ENCODE data around the gene LUC7L3. TPM values are rescaled to one million over a fixed set of nuclear protein-coding genes. Genes with fewer than 3 reads are reported as not detected.
A peak's percentile ranks its signal among the peaks of the same experiment; 100 is the strongest.

The LUC7L3 gene
- total and polyA plus RNA-seq, 3 experiments from 2014 or later: 72.5 to 120 (median 113) TPM

GRCh38 chr17:50689251-50689650 lies 30.2 kb upstream of the LUC7L3 start:
- H3K36me3 Mint-ChIP-seq: peaks cover 0 to 24% (median 6%) of the 10 kb centered on the region in 3 donors
- Histone ChIP-seq H3K27me3 (ENCODE audit: insufficient read depth, low read length, poor library complexity, severe bottlenecking) (no peaks in the 10 kb centered on the region), H3K36me3 (ENCODE audit: insufficient read depth, low read length) (peaks cover 14% of the 10 kb centered on the region), H3K9me3 (ENCODE audit: low read length) (no peaks in the 10 kb centered on the region), H3K4me3 (ENCODE audit: low read length) (no peak overlapping the region), H3K4me1 (ENCODE audit: insufficient read depth, low read length) (no peaks in the 10 kb centered on the region), H3K27ac (ENCODE audit: low read depth, low read length) (no peak overlapping the region)
- ChIA-PET POLR2A (no interaction called here), CTCF (no interaction called here)
- no peaks in the 10 kb centered on the region for H3K27me3 Mint-ChIP-seq
- DNase-seq: no peak
- H3K9me3 Mint-ChIP-seq: no peaks in the 10 kb centered on the region
- no peaks in the 10 kb centered on the region for H3K4me1 Mint-ChIP-seq
- no peak overlapping the region for H3K4me3 Mint-ChIP-seq
- no peak overlapping the region for H3K27ac Mint-ChIP-seq

- POLR2A ChIA-PET: no interaction called here
- Histone ChIP-seq H3K4me1 (ENCODE audit: insufficient read depth, low read length) (no peaks in the 10 kb centered on the region), H3K27ac (ENCODE audit: low read depth, low read length) (no peak overlapping the region), H3K4me3 (ENCODE audit: low read length) (no peak overlapping the region), H3K9me3 (ENCODE audit: low read length) (no peaks in the 10 kb centered on the region), H3K27me3 (ENCODE audit: insufficient read depth, low read length, poor library complexity, severe bottlenecking) (no peaks in the 10 kb centered on the region), H3K36me3 (ENCODE audit: insufficient read depth, low read length) (peaks cover 17% of the 10 kb centered on the region)
- Mint-ChIP-seq H3K27me3 (no peaks in the 10 kb centered on the region), H3K4me3 (no peak overlapping the region), H3K36me3 (peaks cover 0 to 33% (median 11%) of the 10 kb centered on the region in 3 donors), H3K9me3 (no peaks in the 10 kb centered on the region), H3K4me1 (no peaks in the 10 kb centered on the region), H3K27ac (peak overlapping the region in 2 of 8 donors; percentile 22 to 50)
- DNase-seq: no peak
- CTCF ChIA-PET: interaction anchor here (0.6 kb wide), 1 partner anchor 29 kb away, joined by 3 read pairs; no protein-coding TSS in a partner anchor
These were observed 29.2 kb upstream of the LUC7L3 start for GRCh38 chr17:50689956-50690886.

- Histone ChIP-seq H3K4me1 (ENCODE audit: insufficient read depth, low read length) (no peaks in the 10 kb centered on the region), H3K27me3 (ENCODE audit: insufficient read depth, low read length, poor library complexity, severe bottlenecking) (no peaks in the 10 kb centered on the region), H3K27ac (ENCODE audit: low read depth, low read length) (no peak overlapping the region), H3K4me3 (ENCODE audit: low read length) (no peak overlapping the region), H3K9me3 (ENCODE audit: low read length) (no peaks in the 10 kb centered on the region), H3K36me3 (ENCODE audit: insufficient read depth, low read length) (peaks cover 24% of the 10 kb centered on the region)
- Mint-ChIP-seq H3K27ac (peak overlapping the region in 1 of 8 donors; percentile 36), H3K9me3 (no peaks in the 10 kb centered on the region), H3K27me3 (no peaks in the 10 kb centered on the region), H3K4me3 (no peak overlapping the region), H3K36me3 (peaks cover 0 to 41% (median 15%) of the 10 kb centered on the region in 3 donors), H3K4me1 (peaks cover 0 to 3% (median 0%) of the 10 kb centered on the region in 3 donors)
- ChIA-PET POLR2A (no interaction called here), CTCF (no interaction called here)
- DNase-seq: no peak
These were observed 28.4 kb upstream of the LUC7L3 start for GRCh38 chr17:50690887-50691549.

DNA sequence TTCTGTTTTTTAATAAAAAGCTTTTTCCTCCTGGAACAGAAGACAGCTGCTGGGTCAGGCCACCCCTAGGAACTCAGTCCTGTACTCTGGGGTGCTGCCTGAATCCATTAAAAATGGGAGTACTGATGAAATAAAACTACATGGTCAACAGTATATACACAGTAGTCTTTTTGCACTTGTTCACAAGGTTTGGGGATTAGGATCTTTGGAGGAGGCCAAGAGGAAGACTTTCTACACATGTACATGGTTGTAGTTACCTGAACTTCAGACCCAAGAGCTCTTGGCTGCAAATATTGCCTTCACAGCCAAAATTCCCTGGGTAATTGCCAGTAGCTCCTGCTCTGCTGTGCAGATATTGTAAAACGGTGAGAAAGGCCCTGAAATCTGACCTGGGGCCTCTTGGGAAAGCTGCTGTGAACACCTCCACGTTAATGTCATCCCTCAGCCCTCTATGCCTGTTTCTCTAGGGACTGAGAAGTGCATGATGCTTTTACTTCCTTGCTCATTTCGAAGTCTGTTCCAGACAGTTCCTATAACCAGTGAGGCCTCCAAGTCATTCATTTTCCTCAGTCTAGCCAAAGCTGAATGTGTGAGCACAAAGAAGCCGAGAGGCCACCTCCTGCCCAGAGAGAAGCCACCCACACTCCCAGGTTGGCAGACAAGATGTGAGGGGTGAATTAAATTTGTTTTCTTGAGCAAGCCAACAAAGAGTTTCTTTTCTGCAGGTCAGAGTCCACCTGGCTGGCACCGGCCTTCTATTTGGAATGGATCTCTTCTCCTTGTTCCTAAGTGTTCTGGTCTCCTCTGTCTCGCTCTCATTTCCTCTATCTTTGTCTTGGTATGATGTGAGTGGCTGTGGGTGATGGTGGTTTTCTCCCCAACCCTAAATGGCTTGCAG lies 27.6 kb upstream of the LUC7L3 start:
- Histone ChIP-seq H3K27me3 (ENCODE audit: insufficient read depth, low read length, poor library complexity, severe bottlenecking) (no peaks in the 10 kb centered on the region), H3K4me1 (ENCODE audit: insufficient read depth, low read length) (no peaks in the 10 kb centered on the region), H3K9me3 (ENCODE audit: low read length) (no peaks in the 10 kb centered on the region), H3K4me3 (ENCODE audit: low read length) (no peak overlapping the region), H3K36me3 (ENCODE audit: insufficient read depth, low read length) (peaks cover 32% of the 10 kb centered on the region), H3K27ac (ENCODE audit: low read depth, low read length) (no peak overlapping the region)
- peak overlapping the region in 2 of 8 donors; percentile 63 to 69 for H3K27ac Mint-ChIP-seq
- H3K9me3 Mint-ChIP-seq: no peaks in the 10 kb centered on the region
- ChIA-PET CTCF (no interaction called here), POLR2A (no interaction called here)
- no peak overlapping the region for H3K4me3 Mint-ChIP-seq
- peaks cover 0 to 3% (median 0%) of the 10 kb centered on the region in 3 donors for H3K4me1 Mint-ChIP-seq
- DNase-seq: no peak
- peaks cover 0 to 48% (median 17%) of the 10 kb centered on the region in 3 donors for H3K36me3 Mint-ChIP-seq
- H3K27me3 Mint-ChIP-seq: no peaks in the 10 kb centered on the region

DNA sequence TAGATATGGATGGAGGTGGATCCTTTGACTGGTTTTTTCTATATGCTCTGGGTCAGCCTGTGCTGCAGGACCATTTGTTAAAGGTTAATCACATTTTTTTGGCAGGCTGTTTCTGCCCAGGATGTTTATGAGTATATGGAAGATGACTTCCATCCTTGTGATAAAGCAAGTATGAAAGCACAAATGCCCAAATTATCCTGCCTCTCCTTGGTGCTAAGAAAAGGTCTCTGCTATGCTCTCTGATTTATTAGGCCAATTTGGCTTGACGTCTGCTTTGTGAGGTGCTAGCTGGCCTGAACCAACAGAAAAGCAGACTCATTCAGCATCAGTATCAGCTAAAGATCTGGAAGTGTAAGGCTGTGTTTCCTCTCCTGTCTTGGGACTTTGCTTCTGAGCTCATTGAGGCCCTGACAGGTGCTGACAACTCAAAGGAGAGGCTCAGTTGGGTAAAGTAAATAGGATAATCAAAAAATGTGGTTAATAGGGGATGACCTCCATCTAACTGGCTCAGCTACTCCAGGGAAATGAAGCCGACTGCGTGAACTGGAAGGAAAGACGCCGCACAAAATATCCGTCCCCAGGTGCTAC lies 26.9 kb upstream of the LUC7L3 start:
- Mint-ChIP-seq H3K27ac (peak overlapping the region in 2 of 8 donors; percentile 63 to 69), H3K27me3 (no peaks in the 10 kb centered on the region), H3K9me3 (no peaks in the 10 kb centered on the region), H3K36me3 (peaks cover 0 to 56% (median 17%) of the 10 kb centered on the region in 3 donors), H3K4me1 (peaks cover 0 to 6% (median 3%) of the 10 kb centered on the region in 3 donors), H3K4me3 (no peak overlapping the region)
- Histone ChIP-seq H3K9me3 (ENCODE audit: low read length) (no peaks in the 10 kb centered on the region), H3K27ac (ENCODE audit: low read depth, low read length) (no peak overlapping the region), H3K27me3 (ENCODE audit: insufficient read depth, low read length, poor library complexity, severe bottlenecking) (no peaks in the 10 kb centered on the region), H3K36me3 (ENCODE audit: insufficient read depth, low read length) (peaks cover 40% of the 10 kb centered on the region), H3K4me1 (ENCODE audit: insufficient read depth, low read length) (no peaks in the 10 kb centered on the region), H3K4me3 (ENCODE audit: low read length) (no peak overlapping the region)
- POLR2A ChIA-PET: no interaction called here
- DNase-seq: no peak
- CTCF ChIA-PET: no interaction called here

DNA sequence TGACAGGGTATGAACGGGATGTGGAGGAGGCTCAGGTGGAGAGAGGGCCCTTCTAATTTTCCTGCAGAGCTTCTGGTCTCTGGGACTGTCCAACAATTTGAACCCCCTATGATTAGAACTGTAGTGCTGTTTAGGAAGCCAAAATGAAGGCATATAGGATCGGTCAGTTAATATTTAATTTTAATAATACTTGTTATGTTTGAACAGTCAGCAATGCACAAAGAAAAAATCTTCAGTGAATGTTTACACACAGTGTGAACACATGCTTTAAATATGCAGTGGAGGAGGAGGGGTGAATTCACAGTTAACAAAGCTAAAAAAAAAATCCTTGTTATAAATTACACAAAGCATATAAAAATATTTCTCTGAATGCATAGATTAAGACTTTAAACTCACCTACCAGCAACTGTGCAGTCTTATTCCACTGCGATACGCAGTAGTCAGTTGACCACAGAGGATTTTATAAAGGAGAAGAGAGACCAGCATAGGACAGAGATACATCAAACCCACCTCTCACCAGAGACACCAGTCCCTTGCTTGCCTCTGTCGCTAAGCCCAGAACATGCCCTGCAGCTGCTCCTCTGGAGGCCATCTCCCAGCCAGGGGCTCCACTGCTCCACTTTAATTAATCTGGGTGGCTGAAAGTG lies 26.2 kb upstream of the LUC7L3 start:
- H3K27ac Mint-ChIP-seq: peak overlapping the region in 1 of 8 donors; percentile 63
- peaks cover 0 to 61% (median 17%) of the 10 kb centered on the region in 3 donors for H3K36me3 Mint-ChIP-seq
- no peaks in the 10 kb centered on the region for H3K9me3 Mint-ChIP-seq
- Histone ChIP-seq H3K4me3 (ENCODE audit: low read length) (no peak overlapping the region), H3K27ac (ENCODE audit: low read depth, low read length) (no peak overlapping the region), H3K9me3 (ENCODE audit: low read length) (no peaks in the 10 kb centered on the region), H3K4me1 (ENCODE audit: insufficient read depth, low read length) (no peaks in the 10 kb centered on the region), H3K36me3 (ENCODE audit: insufficient read depth, low read length) (peaks cover 41% of the 10 kb centered on the region), H3K27me3 (ENCODE audit: insufficient read depth, low read length, poor library complexity, severe bottlenecking) (no peaks in the 10 kb centered on the region)
- H3K4me3 Mint-ChIP-seq: no peak overlapping the region
- CTCF ChIA-PET: no interaction called here
- peaks cover 3 to 12% (median 3%) of the 10 kb centered on the region in 3 donors for H3K4me1 Mint-ChIP-seq
- POLR2A ChIA-PET: no interaction called here
- no peaks in the 10 kb centered on the region for H3K27me3 Mint-ChIP-seq
- no peak for DNase-seq

DNA sequence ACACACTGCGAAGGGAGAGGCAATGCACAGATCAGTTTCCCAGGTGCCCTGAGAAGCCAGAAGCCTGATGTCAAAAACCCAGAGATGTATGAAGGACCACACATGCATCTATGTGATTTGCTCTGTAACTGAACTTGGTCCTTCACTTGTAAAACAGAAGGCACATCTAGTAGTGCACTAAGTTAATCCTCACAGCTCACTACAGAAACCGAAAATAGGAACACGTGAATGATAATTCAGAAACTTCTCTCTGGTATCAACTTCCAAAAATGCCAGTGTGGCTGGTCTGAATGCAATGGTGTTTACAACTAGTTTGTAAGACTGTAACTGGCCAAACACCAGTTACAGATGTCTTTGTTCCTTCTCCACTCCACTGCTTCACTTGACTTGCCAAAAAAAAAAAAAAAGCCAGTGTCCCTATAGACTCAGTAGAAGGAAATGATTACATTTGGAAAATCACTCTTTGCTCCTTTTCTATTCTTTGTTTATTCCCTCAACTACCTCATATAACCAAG lies 23.0 kb upstream of the LUC7L3 start:
- DNase-seq: no peak
- Mint-ChIP-seq H3K9me3 (no peaks in the 10 kb centered on the region), H3K4me1 (peaks cover 6 to 22% (median 16%) of the 10 kb centered on the region in 3 donors), H3K27me3 (no peaks in the 10 kb centered on the region), H3K4me3 (no peak overlapping the region), H3K27ac (peak overlapping the region in 1 of 8 donors; percentile 73), H3K36me3 (peaks cover 0 to 91% (median 29%) of the 10 kb centered on the region in 3 donors)
- Histone ChIP-seq H3K4me1 (ENCODE audit: insufficient read depth, low read length) (no peaks in the 10 kb centered on the region), H3K36me3 (ENCODE audit: insufficient read depth, low read length) (peaks cover 50% of the 10 kb centered on the region), H3K27me3 (ENCODE audit: insufficient read depth, low read length, poor library complexity, severe bottlenecking) (no peaks in the 10 kb centered on the region), H3K9me3 (ENCODE audit: low read length) (no peaks in the 10 kb centered on the region), H3K4me3 (ENCODE audit: low read length) (no peak overlapping the region), H3K27ac (ENCODE audit: low read depth, low read length) (no peak overlapping the region)
- POLR2A ChIA-PET: interaction anchor here (0.5 kb wide), 1 partner anchor 11 kb away, joined by 8 read pairs; no protein-coding TSS in a partner anchor
- CTCF ChIA-PET: interaction anchor here (1.5 kb wide), 1 partner anchor 67 kb away, joined by 3 read pairs; no protein-coding TSS in a partner anchor

Measured in CD8-positive, alpha-beta memory T cell (primary cell).